GM18498 (cell line): ENCODE data around the gene UBQLN3.
A peak's percentile ranks its signal among the peaks of the same experiment; 100 is the strongest.

ENCODE experiments used
- ATAC-seq: cut with Tn5 transposase; IDR thresholded peaks from one replicate; pipeline ENCODE4 v1.9.1; 2021; ENCODE audit warnings: mild to moderate bottlenecking, moderate library complexity; ENCODE audit not compliant: unreplicated experiment

The UBQLN3 gene

GRCh38 chr11:5509803-5510202, at the start of gene UBQLN3:
Gene UBQLN3, minus strand, starts transcription at chr11:5509957. Its CDS starts 399 bp downstream, at chr11:5509558.
- no peak for ATAC-seq

DNA sequence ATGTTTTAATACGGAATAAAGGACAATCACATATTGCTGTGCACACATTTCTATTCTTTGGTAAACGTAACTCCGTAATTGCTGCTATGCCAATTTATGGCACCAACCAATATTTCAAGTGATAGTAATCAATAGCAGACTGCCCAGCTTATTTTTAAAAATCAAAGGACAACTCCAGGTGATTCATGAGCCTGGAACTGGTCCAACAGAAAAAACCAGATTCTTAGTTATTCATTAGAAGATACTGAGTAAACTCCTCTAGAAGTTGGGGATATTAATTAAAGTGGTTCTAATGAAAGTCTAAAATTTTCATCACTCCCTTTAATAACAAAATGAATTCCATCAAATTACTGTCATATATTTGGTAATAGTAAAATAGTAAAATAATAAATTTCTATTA, 48.0 kb upstream of the UBQLN3 start:
- no peak for ATAC-seq

- ATAC-seq, result no peak
Observed at GRCh38 chr11:5556596-5557188, 46.9 kb upstream of the UBQLN3 start.

GRCh38 chr11:5553343-5553742, 43.6 kb upstream of the UBQLN3 start:
- no peak for ATAC-seq

DNA sequence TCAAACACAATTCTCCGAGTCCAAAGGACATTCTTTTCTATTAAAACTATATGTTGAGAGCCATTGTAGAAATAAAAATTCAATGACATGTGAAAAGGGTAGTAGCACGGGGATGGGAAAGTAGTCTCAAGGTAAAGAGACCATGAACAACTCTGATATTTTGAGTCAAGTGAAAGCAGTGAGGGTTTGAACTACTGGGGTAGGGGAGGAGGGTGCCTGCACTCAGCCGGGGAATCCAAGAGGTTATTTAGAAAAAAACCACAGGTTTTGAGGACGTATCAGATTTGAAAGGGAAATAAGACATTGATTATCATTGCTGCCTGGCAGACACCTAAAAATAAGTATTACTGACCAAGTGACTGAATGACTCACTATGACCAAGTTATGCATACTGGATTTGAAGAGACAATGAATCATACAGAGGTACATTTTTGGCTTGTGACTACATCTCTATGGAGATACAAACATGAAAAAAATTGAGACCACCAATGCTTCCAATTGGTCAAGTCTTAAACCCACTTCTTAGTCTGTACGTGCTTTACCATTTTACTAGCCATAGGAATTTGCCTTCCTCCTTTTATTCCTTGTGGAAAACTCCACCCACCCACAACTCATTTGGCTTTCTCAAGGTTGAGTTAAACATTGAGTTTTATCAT, 40.8 kb upstream of the UBQLN3 start:
- ATAC-seq, result peak; percentile 46

- ATAC-seq, result no peak
Observed at GRCh38 chr11:5548440-5548839, 38.7 kb upstream of the UBQLN3 start, which contains the start of gene OR52H1. Gene OR52H1, minus strand, starts transcription at chr11:5548540. Its CDS starts 3,035 bp downstream, at chr11:5545505.

DNA sequence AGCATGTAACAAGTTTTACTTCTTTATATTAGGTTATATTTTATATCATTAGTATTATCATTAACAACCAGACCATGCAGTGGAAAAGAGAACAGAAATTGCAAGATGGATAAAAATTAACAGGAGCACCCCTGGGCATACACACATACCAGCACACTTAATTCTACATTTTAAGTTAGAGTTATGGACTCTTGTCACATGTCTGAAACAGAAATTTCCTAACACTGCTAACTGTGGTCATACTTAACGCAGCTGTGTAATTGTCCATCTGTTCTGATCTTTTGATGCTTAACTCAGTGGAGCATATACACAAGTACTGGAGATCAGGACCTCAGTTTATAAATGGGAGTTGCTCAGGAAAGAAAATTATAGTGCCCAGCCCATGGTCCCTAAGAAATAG, 38.2 kb upstream of the UBQLN3 start:
- no peak for ATAC-seq

- ATAC-seq, result no peak
Observed at GRCh38 chr11:5546457-5546856, 36.7 kb upstream of the UBQLN3 start.

DNA sequence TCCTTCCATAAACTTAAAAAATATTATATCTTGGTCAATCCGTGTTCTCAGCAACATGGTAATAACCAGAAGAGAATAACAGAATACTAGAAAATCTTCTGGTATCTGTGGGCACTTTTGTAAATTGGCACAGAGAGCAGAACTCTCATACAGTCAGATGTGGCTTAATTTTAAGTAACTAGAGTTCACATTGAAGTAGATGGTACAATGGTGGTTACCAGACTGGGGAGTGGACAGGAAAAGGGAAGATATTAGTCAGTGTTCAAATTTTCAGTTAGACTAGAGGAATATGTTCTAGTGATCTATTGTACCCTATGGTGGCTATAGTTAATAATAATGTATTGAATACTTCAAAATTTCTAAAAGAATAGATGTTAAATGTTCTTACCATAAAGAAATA, 31.7 kb upstream of the UBQLN3 start:
- no peak for ATAC-seq

DNA sequence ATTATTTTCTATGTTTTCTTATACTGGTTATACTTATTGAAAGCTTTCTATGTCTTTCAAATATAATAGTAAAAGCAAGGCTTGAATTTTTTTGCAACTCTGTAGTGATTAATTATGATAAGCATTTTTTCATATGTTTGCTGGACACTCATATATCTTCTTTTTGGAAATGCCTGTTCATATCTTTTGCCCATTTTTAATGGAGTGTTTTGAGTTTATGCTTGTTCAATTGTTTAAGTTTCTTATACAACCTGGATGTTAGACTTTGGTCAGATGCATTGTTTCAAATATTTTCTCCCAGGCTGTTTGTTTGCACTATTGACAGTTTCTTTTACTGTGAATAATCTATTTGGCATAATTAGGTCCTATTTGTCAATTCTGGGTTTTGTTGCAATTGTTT, 26.7 kb upstream of the UBQLN3 start:
- no peak for ATAC-seq

DNA sequence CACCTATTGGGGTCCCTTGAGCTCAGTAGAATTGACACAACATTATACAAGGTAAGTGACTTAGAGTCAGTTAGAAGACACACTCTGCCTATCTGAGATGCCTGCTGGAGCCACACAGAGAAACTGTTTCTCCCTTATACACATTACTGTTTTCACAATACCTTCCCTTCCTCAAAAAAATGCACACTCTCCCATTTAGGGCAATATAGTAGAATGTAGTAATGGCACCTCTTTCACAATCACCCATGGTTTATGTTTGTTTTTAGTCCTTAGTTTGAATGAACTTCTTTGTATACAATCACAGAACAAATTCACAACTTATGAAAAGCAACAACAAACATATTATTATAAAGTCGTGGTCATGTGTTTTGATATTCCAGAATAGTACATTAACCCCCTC, 24.3 kb upstream of the UBQLN3 start:
- ATAC-seq, result no peak

- no peak for ATAC-seq
Observed at GRCh38 chr11:5531053-5531831, 21.5 kb upstream of the UBQLN3 start.

DNA sequence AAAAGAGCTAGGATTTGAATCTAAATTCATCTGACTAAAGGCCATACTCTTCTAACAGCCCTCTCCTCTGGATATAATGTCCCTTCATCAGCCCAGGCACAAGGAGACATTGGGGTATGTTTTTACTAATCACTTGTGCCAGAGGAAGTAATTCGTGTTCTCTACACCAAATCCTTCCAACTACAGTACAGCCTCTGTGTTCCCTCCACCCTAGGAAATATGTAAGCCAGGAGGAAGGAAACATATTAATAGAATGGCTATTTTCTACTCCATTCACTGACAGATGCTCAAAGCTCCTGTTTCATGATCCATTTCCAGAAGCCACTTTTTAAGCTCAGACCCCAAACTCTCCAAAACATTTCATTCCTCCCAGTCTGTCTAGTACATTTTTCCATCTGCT, 18.7 kb upstream of the UBQLN3 start:
- no peak for ATAC-seq

GRCh38 chr11:5527716-5528115, 18.0 kb upstream of the UBQLN3 start:
- no peak for ATAC-seq

- ATAC-seq, result no peak
Observed at GRCh38 chr11:5524756-5525155, 15.0 kb upstream of the UBQLN3 start.

DNA sequence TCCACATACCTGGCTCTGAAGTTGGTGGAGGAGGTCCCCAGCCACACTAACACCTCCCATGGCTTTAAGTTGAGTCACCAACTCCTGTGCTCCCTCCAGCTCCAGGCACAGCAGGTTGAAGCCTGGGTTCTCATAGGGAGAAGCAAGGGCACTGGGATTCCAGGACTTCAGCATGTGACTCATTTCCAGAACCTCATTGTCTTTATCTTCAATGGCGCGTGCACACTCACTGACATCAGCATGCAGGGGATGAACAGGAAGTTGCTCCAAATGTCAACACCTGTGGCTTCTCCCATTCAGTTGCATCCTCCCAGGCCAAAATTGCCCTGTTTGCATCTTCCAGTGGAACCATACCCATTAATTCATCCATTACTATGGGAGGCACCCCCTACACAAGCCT, 12.6 kb upstream of the UBQLN3 start:
- ATAC-seq, result no peak

DNA sequence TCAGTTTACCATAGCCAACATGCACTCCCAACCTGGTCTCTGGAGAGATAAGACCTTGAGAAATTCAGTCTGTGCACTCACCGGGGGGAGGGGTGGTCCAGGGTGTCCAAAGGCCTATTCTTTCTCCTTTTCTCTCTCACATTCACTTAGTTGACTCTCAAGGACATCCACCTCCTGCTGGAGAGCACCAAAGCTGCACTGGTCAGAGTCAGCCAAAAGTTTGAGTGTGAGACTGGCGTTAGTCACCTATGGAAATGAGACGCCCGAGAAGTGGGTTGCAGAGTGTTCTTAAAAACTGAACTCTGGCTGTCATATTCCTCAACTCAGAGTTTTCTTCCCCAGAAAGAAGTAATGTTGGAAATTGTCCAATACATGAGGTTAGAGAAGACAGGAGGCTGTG, 11.8 kb upstream of the UBQLN3 start:
- no peak for ATAC-seq

- ATAC-seq, result no peak
Observed at GRCh38 chr11:5516599-5516998, 6.8 kb upstream of the UBQLN3 start, which contains the start of gene UBQLNL. Gene UBQLNL, minus strand, starts transcription at chr11:5516699. Its CDS starts 258 bp downstream, at chr11:5516441.

DNA sequence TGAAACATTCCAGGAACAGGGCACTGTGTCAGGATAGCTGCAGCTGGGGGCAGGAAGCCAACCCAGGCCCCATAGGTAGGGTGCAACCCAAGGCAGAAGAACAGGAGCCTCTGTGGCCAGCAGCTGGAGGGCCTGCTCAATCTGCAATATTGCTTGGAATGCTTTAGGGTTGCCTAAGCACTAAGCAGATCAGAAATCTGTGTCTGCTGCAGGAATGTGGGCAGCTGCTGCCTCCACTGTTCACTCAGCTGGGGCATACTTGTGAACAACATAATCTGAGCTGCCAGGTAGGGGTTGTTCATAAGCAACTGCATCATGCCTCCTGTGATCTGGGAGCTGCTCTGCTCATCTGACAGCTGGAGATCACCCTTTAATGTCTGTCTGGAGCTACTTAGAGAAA, 5.1 kb upstream of the UBQLN3 start:
- no peak for ATAC-seq

- no peak for ATAC-seq
Observed at GRCh38 chr11:5508605-5509004, 1.2 kb downstream of the UBQLN3 start.

DNA sequence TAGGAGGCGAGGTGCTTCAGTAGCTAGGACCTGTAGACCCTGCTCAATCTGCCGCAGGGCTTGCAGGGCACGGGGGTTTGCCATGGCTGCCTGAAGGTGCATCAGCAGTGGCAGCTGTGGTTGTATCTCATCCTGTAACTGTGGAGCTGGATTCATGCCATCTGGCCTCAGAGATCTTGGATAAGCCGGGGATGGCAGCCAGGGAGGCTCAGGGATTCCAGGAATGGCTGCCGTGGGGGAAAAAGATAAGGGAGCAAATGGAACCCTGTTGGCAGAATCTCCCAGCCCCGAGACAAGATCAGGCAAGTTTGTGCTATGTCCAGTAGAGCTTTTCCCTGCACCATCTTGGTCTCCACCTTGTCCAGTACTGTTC, 1.8 kb downstream of the UBQLN3 start:
- no peak for ATAC-seq
